ENCODE results near the gene KLK10. TPM values are rescaled to one million over a fixed set of nuclear protein-coding genes. Genes with fewer than 3 reads are reported as not detected.

The KLK10 gene
- total RNA-seq, 2 experiments from 2014 or later, result not detected

GRCh38 chr19:51036519-51036918 lies 17.0 kb upstream of the KLK10 start:
- Mint-ChIP-seq H3K36me3 (no peaks in the 10 kb centered on the region), H3K4me1 (no peaks in the 10 kb centered on the region), H3K27me3 (peaks cover 2% of the 10 kb centered on the region), H3K4me3 (no peak overlapping the region), H3K9me3 (ENCODE audit: low read depth) (no peaks in the 10 kb centered on the region), H3K27ac (no peak overlapping the region)
- ATAC-seq (no peak), DNase-seq (no peak)
- CTCF ChIA-PET, result interaction anchor here (0.7 kb wide), 1 partner anchor 191 kb away, joined by 3 read pairs; no protein-coding TSS in a partner anchor

- Mint-ChIP-seq H3K27ac (no peak within 1 kb of the TSS), H3K4me3 (no peak within 1 kb of the TSS), H3K9me3 (ENCODE audit: low read depth) (no peaks in the 10 kb centered on the region), H3K4me1 (no peaks in the 10 kb centered on the region), H3K36me3 (no peaks in the 10 kb centered on the region), H3K27me3 (peaks cover 2% of the 10 kb centered on the region)
- CTCF ChIA-PET, result no interaction called here
- ATAC-seq, result no peak
- no peak for DNase-seq
Observed at GRCh38 chr19:51034704-51035103, 15.2 kb upstream of the KLK10 start, which contains the start of gene KLK12. Gene KLK12, minus strand, starts transcription at chr19:51035002. Its CDS starts 381 bp downstream, at chr19:51034621.

- CTCF ChIA-PET, result no interaction called here
- ATAC-seq, result no peak
- Mint-ChIP-seq H3K27ac (no peak overlapping the region), H3K36me3 (no peaks in the 10 kb centered on the region), H3K9me3 (ENCODE audit: low read depth) (no peaks in the 10 kb centered on the region), H3K4me1 (no peaks in the 10 kb centered on the region), H3K27me3 (peaks cover 3% of the 10 kb centered on the region), H3K4me3 (no peak overlapping the region)
- no peak for DNase-seq
Observed at GRCh38 chr19:51031880-51032225, 12.3 kb upstream of the KLK10 start.

GRCh38 chr19:51031220-51031879 lies 11.8 kb upstream of the KLK10 start:
- peaks cover 6% of the 10 kb centered on the region for H3K27me3 Mint-ChIP-seq
- no peak overlapping the region for H3K4me3 Mint-ChIP-seq
- DNase-seq, result no peak
- ATAC-seq, result no peak
- no peaks in the 10 kb centered on the region for H3K36me3 Mint-ChIP-seq
- H3K4me1 Mint-ChIP-seq, result no peaks in the 10 kb centered on the region
- no peaks in the 10 kb centered on the region for H3K9me3 Mint-ChIP-seq (ENCODE audit: low read depth)
- H3K27ac Mint-ChIP-seq, result no peak overlapping the region
- CTCF ChIA-PET, result no interaction called here

- Mint-ChIP-seq H3K27me3 (peaks cover 6% of the 10 kb centered on the region), H3K27ac (no peak overlapping the region)
Observed at GRCh38 chr19:51030631-51031030, 11.1 kb upstream of the KLK10 start.

GRCh38 chr19:51029718-51030117 lies 10.2 kb upstream of the KLK10 start:
- no peaks in the 10 kb centered on the region for H3K4me1 Mint-ChIP-seq
- CTCF ChIA-PET, result no interaction called here
- DNase-seq (no peak), ATAC-seq (no peak)
- no peak overlapping the region for H3K27ac Mint-ChIP-seq
- no peak overlapping the region for H3K4me3 Mint-ChIP-seq
- H3K27me3 Mint-ChIP-seq, result peaks cover 3% of the 10 kb centered on the region
- no peaks in the 10 kb centered on the region for H3K36me3 Mint-ChIP-seq
- no peaks in the 10 kb centered on the region for H3K9me3 Mint-ChIP-seq (ENCODE audit: low read depth)

More at GRCh38 chr19:51030631-51031030, 11.1 kb upstream of the KLK10 start:
- DNase-seq (no peak), ATAC-seq (no peak)
- Mint-ChIP-seq H3K4me3 (no peak overlapping the region), H3K36me3 (no peaks in the 10 kb centered on the region), H3K9me3 (ENCODE audit: low read depth) (no peaks in the 10 kb centered on the region), H3K4me1 (no peaks in the 10 kb centered on the region)
- CTCF ChIA-PET, result no interaction called here

- DNase-seq, result no peak
- Mint-ChIP-seq H3K27me3 (peaks cover 4% of the 10 kb centered on the region), H3K4me1 (no peaks in the 10 kb centered on the region), H3K9me3 (ENCODE audit: low read depth) (no peaks in the 10 kb centered on the region), H3K36me3 (no peaks in the 10 kb centered on the region), H3K27ac (no peak overlapping the region), H3K4me3 (no peak overlapping the region)
- no peak for ATAC-seq
- CTCF ChIA-PET, result interaction anchor here (1.4 kb wide), 1 partner anchor 11 kb away, joined by 3 read pairs; no protein-coding TSS in a partner anchor
Observed at GRCh38 chr19:51027873-51028272, 8.4 kb upstream of the KLK10 start.

- DNase-seq (no peak), ATAC-seq (no peak)
- Mint-ChIP-seq H3K4me3 (no peak overlapping the region), H3K27ac (no peak overlapping the region), H3K4me1 (no peaks in the 10 kb centered on the region), H3K36me3 (no peaks in the 10 kb centered on the region), H3K9me3 (ENCODE audit: low read depth) (no peaks in the 10 kb centered on the region), H3K27me3 (peaks cover 7% of the 10 kb centered on the region)
- CTCF ChIA-PET, result interaction anchor here (1.4 kb wide), 1 partner anchor 11 kb away, joined by 3 read pairs; no protein-coding TSS in a partner anchor
Observed at GRCh38 chr19:51027126-51027806, 7.8 kb upstream of the KLK10 start.

- Mint-ChIP-seq H3K9me3 (ENCODE audit: low read depth) (no peaks in the 10 kb centered on the region), H3K27me3 (peaks cover 7% of the 10 kb centered on the region), H3K27ac (no peak within 1 kb of the TSS), H3K4me3 (no peak within 1 kb of the TSS), H3K4me1 (no peaks in the 10 kb centered on the region), H3K36me3 (no peaks in the 10 kb centered on the region)
- DNase-seq (no peak), ATAC-seq (no peak)
- CTCF ChIA-PET, result no interaction called here
Observed at GRCh38 chr19:51026554-51026831, 7.0 kb upstream of the KLK10 start, which contains the start of gene KLK11. Gene KLK11, minus strand, starts transcription at chr19:51026616. Its CDS starts 985 bp downstream, at chr19:51025631.

GRCh38 chr19:51025809-51026553 lies 6.5 kb upstream of the KLK10 start:
- Mint-ChIP-seq H3K4me1 (no peaks in the 10 kb centered on the region), H3K27ac (no peak overlapping the region), H3K27me3 (peaks cover 7% of the 10 kb centered on the region), H3K36me3 (no peaks in the 10 kb centered on the region), H3K4me3 (no peak overlapping the region), H3K9me3 (ENCODE audit: low read depth) (no peaks in the 10 kb centered on the region)
- no peak for DNase-seq
- CTCF ChIA-PET, result no interaction called here
- ATAC-seq, result no peak

GRCh38 chr19:51025401-51025800 lies 5.9 kb upstream of the KLK10 start:
- CTCF ChIA-PET, result no interaction called here
- DNase-seq (no peak), ATAC-seq (no peak)
- H3K27me3 Mint-ChIP-seq, result peaks cover 11% of the 10 kb centered on the region
- no peaks in the 10 kb centered on the region for H3K9me3 Mint-ChIP-seq (ENCODE audit: low read depth)
- no peak overlapping the region for H3K4me3 Mint-ChIP-seq
- no peaks in the 10 kb centered on the region for H3K36me3 Mint-ChIP-seq
- no peak overlapping the region for H3K27ac Mint-ChIP-seq
- H3K4me1 Mint-ChIP-seq, result no peaks in the 10 kb centered on the region

- Mint-ChIP-seq H3K27ac (no peak overlapping the region), H3K4me1 (peaks cover 1% of the 10 kb centered on the region)
- ATAC-seq, result no peak
Observed at GRCh38 chr19:51024924-51025323, 5.4 kb upstream of the KLK10 start.

GRCh38 chr19:51023946-51024345 lies 4.4 kb upstream of the KLK10 start:
- H3K36me3 Mint-ChIP-seq, result no peaks in the 10 kb centered on the region
- CTCF ChIA-PET, result no interaction called here
- H3K4me3 Mint-ChIP-seq, result no peak overlapping the region
- H3K9me3 Mint-ChIP-seq (ENCODE audit: low read depth), result no peaks in the 10 kb centered on the region
- no peak for ATAC-seq
- H3K27ac Mint-ChIP-seq, result no peak overlapping the region
- H3K4me1 Mint-ChIP-seq, result peaks cover 3% of the 10 kb centered on the region
- peaks cover 25% of the 10 kb centered on the region for H3K27me3 Mint-ChIP-seq
- no peak for DNase-seq

More at GRCh38 chr19:51024924-51025323, 5.4 kb upstream of the KLK10 start:
- H3K9me3 Mint-ChIP-seq (ENCODE audit: low read depth), result no peaks in the 10 kb centered on the region
- H3K36me3 Mint-ChIP-seq, result no peaks in the 10 kb centered on the region
- H3K4me3 Mint-ChIP-seq, result no peak overlapping the region
- H3K27me3 Mint-ChIP-seq, result peaks cover 16% of the 10 kb centered on the region
- DNase-seq, result no peak
- CTCF ChIA-PET, result no interaction called here

GRCh38 chr19:51022526-51022925 lies 3.0 kb upstream of the KLK10 start:
- CTCF ChIA-PET, result no interaction called here
- peaks cover 7% of the 10 kb centered on the region for H3K4me1 Mint-ChIP-seq
- no peak overlapping the region for H3K27ac Mint-ChIP-seq
- H3K27me3 Mint-ChIP-seq, result peaks cover 36% of the 10 kb centered on the region
- ATAC-seq (no peak), DNase-seq (no peak)
- H3K9me3 Mint-ChIP-seq (ENCODE audit: low read depth), result no peaks in the 10 kb centered on the region
- H3K4me3 Mint-ChIP-seq, result no peak overlapping the region
- H3K36me3 Mint-ChIP-seq, result peaks cover 3% of the 10 kb centered on the region
